RWPE1 (cell line): ENCODE results near the gene TANGO6.
"Not testable (repeated sequence)": the region's sequence is repeated elsewhere in the genome, so short reads cannot be mapped to it uniquely, and the experiment has no call there.

Source experiments
- CTCF ChIA-PET: fragments of 350-600 bp; sonication (Branson Sonifier 250); formaldehyde crosslinking; extraction: SDS; loops from one replicate; lab custom pipeline; 2021; lab: Yijun Ruan, JAX
- POLR2A ChIA-PET: fragments of 400-600 bp; formaldehyde crosslinking; extraction: SDS; loops from one replicate; lab custom pipeline; 2020; ENCODE audit warnings: antibody characterized with exemption; ENCODE audit not compliant: low non-redundant PET; lab: Yijun Ruan, JAX
- DNase-seq: peaks from one replicate; pipeline ENCODE4 v3.0.0; 2012; ENCODE audit warnings: low spot score
- H3K27ac ChIP-seq: fragments of 450-650 bp; 2 replicates; pipeline ENCODE4 v1.5.1; 2017
- TF ChIP-seq, protein P1 (sequence below): fragments of 450-650 bp; conservative IDR thresholded peaks from 2 replicates; pipeline ENCODE4 v1.5.1; 2017; ENCODE audit warnings: low read depth, mild to moderate bottlenecking

TANGO6 gene

GRCh38 chr16:69119536-69119935 lies 276.2 kb downstream of the TANGO6 start:
- ChIA-PET POLR2A (no interaction called here), CTCF (interaction anchor here (0.6 kb wide), 2 partner anchors 217 to 243 kb away, joined by 3 read pairs; no protein-coding TSS in a partner anchor)
- H3K27ac ChIP-seq, result no peak overlapping the region
- DNase-seq, result no peak
- TF ChIP-seq, protein P1, sequence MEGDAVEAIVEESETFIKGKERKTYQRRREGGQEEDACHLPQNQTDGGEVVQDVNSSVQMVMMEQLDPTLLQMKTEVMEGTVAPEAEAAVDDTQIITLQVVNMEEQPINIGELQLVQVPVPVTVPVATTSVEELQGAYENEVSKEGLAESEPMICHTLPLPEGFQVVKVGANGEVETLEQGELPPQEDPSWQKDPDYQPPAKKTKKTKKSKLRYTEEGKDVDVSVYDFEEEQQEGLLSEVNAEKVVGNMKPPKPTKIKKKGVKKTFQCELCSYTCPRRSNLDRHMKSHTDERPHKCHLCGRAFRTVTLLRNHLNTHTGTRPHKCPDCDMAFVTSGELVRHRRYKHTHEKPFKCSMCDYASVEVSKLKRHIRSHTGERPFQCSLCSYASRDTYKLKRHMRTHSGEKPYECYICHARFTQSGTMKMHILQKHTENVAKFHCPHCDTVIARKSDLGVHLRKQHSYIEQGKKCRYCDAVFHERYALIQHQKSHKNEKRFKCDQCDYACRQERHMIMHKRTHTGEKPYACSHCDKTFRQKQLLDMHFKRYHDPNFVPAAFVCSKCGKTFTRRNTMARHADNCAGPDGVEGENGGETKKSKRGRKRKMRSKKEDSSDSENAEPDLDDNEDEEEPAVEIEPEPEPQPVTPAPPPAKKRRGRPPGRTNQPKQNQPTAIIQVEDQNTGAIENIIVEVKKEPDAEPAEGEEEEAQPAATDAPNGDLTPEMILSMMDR, result no peak

DNA sequence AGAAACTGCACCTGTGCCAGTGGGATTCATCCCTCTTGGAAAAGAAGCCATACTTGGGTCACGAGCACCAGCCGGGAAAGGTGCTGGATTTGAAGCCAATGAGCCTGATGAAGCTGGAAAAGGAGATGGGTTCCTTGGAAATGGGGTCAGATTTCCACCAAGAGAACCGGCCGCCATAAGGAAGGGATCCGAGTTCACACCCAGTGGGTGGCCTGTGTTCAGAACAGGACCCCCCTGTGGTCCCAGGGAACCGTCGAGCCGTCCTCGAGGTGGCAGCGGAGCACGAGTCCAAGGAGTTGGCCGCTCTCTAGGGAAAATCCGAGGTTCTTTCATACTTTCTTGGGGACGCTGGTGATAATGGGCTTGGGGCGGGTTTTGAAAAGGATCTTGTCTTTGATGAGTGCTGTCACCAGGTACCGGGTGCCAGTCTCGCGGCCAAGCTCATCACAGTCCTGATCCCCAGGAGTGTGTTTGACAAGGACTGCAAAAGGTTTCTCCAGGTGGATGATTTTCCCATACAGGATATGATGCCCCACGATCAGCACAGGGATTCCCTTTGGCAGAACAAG lies 276.8 kb downstream of the TANGO6 start:
- ChIA-PET POLR2A (no interaction called here), CTCF (interaction anchor here (0.5 to 1.4 kb wide), 4 partner anchors 204 to 272 kb away, joined by 3 to 4 read pairs (median 3); no protein-coding TSS in a partner anchor)
- H3K27ac ChIP-seq, result no peak overlapping the region
- TF ChIP-seq, protein P1, result no peak
- no peak for DNase-seq

- ChIA-PET POLR2A (no interaction called here), CTCF (interaction anchor here (0.6 to 4.1 kb wide), 16 partner anchors 11 to 477 kb away, joined by 3 to 36 read pairs (median 4); partner anchors contain the start of gene HAS3)
Measured at GRCh38 chr16:69123910-69124309, 280.6 kb downstream of the TANGO6 start.

DNA sequence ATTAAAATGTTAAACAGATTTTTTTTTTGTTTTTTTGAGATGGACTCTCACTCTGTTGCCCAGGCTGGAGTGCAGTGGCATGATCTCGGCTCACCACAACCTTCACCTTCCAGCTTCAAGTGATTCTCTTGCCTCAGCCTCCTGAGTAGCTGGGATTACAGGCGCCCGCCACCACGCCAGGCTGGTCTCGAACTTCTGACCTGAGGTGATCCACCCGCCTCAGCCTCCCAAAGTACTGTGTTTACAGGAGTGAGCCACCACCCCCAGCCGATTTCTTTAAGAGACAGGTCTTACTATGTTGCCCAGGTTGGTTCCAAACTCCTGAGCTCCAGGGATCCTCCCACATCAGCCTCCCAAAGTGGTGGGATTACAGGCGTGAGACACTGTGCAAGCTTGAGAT lies 281.1 kb downstream of the TANGO6 start:
- DNase-seq, POLR2A ChIA-PET: not testable (repeated sequence)
- CTCF ChIA-PET, result interaction anchor here (0.6 to 4.1 kb wide), 13 partner anchors 12 to 450 kb away, joined by 3 to 36 read pairs (median 4); partner anchors contain the start of gene HAS3
- peak overlapping the region; percentile 37 for H3K27ac ChIP-seq

More at GRCh38 chr16:69123910-69124309, 280.6 kb downstream of the TANGO6 start:
- TF ChIP-seq, protein P1, result peak; percentile 64
- H3K27ac ChIP-seq, result no peak overlapping the region
- DNase-seq, result peak; percentile 55

- POLR2A ChIA-PET, DNase-seq: not testable (repeated sequence)
- peak overlapping the region; percentile 37 for H3K27ac ChIP-seq
- CTCF ChIA-PET, result interaction anchor here (0.9 to 4.1 kb wide), 5 partner anchors 12 to 278 kb away, joined by 3 to 36 read pairs (median 13); no protein-coding TSS in a partner anchor
Measured at GRCh38 chr16:69124961-69125360, 281.6 kb downstream of the TANGO6 start.

DNA sequence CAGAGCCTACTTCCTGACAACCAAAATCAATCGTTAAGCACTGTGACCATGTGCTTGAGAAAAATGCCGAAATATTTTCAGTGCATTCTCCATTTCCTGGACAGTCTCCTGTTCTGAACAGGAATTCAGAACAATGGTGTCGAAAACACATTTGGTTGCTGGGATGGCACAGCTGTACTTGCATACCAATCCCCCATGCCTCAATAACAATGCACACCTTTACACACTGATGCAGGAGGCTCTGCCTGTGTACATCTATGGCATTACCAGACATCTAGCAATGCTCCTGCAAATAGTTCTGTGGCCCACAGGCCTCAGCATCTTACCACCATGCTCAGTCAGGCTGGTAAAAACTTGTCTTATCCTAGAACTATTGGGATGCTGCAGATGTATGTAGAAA lies 282.9 kb downstream of the TANGO6 start:
- ChIA-PET POLR2A (no interaction called here), CTCF (interaction anchor here (0.7 to 4.1 kb wide), 2 partner anchors 13 to 1003 kb away, joined by 3 to 36 read pairs; no protein-coding TSS in a partner anchor)
- DNase-seq, result no peak
- TF ChIP-seq, protein P1, result no peak
- no peak overlapping the region for H3K27ac ChIP-seq

GRCh38 chr16:69126801-69127200 lies 283.5 kb downstream of the TANGO6 start:
- POLR2A ChIA-PET, H3K27ac ChIP-seq, DNase-seq: not testable (repeated sequence)
- CTCF ChIA-PET, result interaction anchor here (0.7 kb wide), 2 partner anchors 82 to 1004 kb away, joined by 3 to 5 read pairs; no protein-coding TSS in a partner anchor

- TF ChIP-seq, protein P1, result no peak
- DNase-seq, result no peak
- ChIA-PET CTCF (interaction anchor here (0.5 to 1.6 kb wide), 4 partner anchors 237 to 303 kb away, joined by 3 to 8 read pairs (median 4); no protein-coding TSS in a partner anchor), POLR2A (interaction anchor here (0.5 kb wide), 1 partner anchor 28 kb away, joined by 3 read pairs; no protein-coding TSS in a partner anchor)
- peak overlapping the region; percentile 27 for H3K27ac ChIP-seq
Measured at GRCh38 chr16:69127966-69128510, 284.7 kb downstream of the TANGO6 start.
